Loucy (cell line): ENCODE results near the gene GRID1.

ENCODE experiments used
- H2AFZ ChIP-seq: fragments of 200-600 bp; sonication (generic); 2 replicates; pipeline ENCODE4 v1.6.0; 2016; ENCODE audit warnings: antibody characterized with exemption, mild to moderate bottlenecking, low read length, moderate library complexity
- H3F3A ChIP-seq: fragments of 200-600 bp; 2 replicates; pipeline ENCODE4 v1.6.0; 2016; ENCODE audit warnings: antibody characterized with exemption, low read depth, mild to moderate bottlenecking
- H3K27me3 ChIP-seq: fragments of 200-600 bp; sonication (generic); 2 replicates; pipeline ENCODE4 v1.6.1; 2014; ENCODE audit warnings: low read length, mild to moderate bottlenecking; ENCODE audit not compliant: insufficient read depth, poor library complexity, severe bottlenecking
- H3K36me3 ChIP-seq: fragments of 200-600 bp; sonication (generic); 2 replicates; pipeline ENCODE4 v1.6.1; 2016; ENCODE audit warnings: low read length; ENCODE audit not compliant: insufficient read depth
- H3K4me1 ChIP-seq: fragments of 200-600 bp; sonication (generic); 2 replicates; pipeline ENCODE4 v1.5.1; 2014; ENCODE audit warnings: low read length, mild to moderate bottlenecking; ENCODE audit not compliant: insufficient read depth, poor library complexity, severe bottlenecking
- H3K4me2 ChIP-seq: fragments of 200-600 bp; sonication (generic); 2 replicates; pipeline ENCODE4 v1.6.0; 2014; ENCODE audit warnings: antibody characterized with exemption, low read length, low read depth, mild to moderate bottlenecking; ENCODE audit not compliant: poor library complexity, severe bottlenecking
- H3K4me3 ChIP-seq: fragments of 200-600 bp; sonication (generic); 2 replicates; pipeline ENCODE4 v1.5.1; 2014; ENCODE audit warnings: low read length, mild to moderate bottlenecking, mixed read lengths; ENCODE audit not compliant: poor library complexity, severe bottlenecking
- H3K79me2 ChIP-seq: fragments of 200-600 bp; sonication (generic); 2 replicates; pipeline ENCODE4 v1.6.1; 2014; ENCODE audit warnings: low read length; ENCODE audit not compliant: insufficient read depth
- H3K9ac ChIP-seq: fragments of 200-600 bp; sonication (generic); 2 replicates; pipeline ENCODE4 v1.6.0; 2014; ENCODE audit warnings: mild to moderate bottlenecking, low read depth, low read length, moderate library complexity; ENCODE audit not compliant: poor library complexity, severe bottlenecking
- H3K9me2 ChIP-seq: fragments of 200-600 bp; sonication (generic); replicated peaks from 2 replicates; pipeline ENCODE4 v1.6.1; 2016; ENCODE audit warnings: low read depth, low read length, mixed read lengths
- H3K9me3 ChIP-seq: fragments of 200-600 bp; sonication (generic); 2 replicates; pipeline ENCODE4 v1.6.1; 2014; ENCODE audit warnings: mild to moderate bottlenecking, antibody characterized with exemption, low read length, low read depth; ENCODE audit not compliant: insufficient read depth
- H4K20me1 ChIP-seq: fragments of 200-600 bp; sonication (generic); 2 replicates; pipeline ENCODE4 v1.6.0; 2014; ENCODE audit warnings: antibody characterized with exemption, low read length, mild to moderate bottlenecking; ENCODE audit not compliant: insufficient read depth, poor library complexity, severe bottlenecking
- EZH2phosphoT487 ChIP-seq: fragments of 200-600 bp; IDR thresholded peaks from 2 replicates; pipeline ENCODE4 v1.6.1; 2018; ENCODE audit warnings: antibody characterized with exemption, mild to moderate bottlenecking, moderate library complexity, borderline replicate concordance
- TF ChIP-seq, protein P1 (sequence below): fragments of 200-600 bp; sonication (generic); conservative IDR thresholded peaks from 2 replicates; pipeline ENCODE4 v1.5.1; 2014; ENCODE audit warnings: mild to moderate bottlenecking, antibody characterized with exemption, low read length

Gene GRID1

DNA sequence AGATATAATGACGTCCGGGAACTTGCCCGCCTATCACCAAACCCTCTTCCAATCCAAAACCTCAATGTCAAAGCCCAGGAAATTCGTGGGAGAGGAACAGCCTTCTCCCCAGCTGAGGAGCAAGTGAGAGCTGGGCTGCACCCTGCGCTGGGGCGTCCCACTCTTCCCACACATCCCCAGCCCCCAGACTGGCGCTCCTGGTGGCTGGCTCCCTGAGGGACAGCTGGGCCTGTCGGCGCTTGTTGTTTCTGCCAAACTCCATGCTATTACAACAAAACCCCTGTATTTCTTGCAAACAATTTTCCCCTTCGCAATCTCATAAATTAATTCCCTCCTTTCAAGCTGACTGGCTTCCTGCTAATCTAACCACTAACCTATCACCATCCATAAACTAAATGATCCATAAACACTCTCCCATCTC is 53.0 kb downstream of the GRID1 start:
- no peaks in the 10 kb centered on the region for H3K4me1 ChIP-seq
- H2AFZ ChIP-seq = no peak overlapping the region
- H3K4me3 ChIP-seq = no peak overlapping the region
- no peaks in the 10 kb centered on the region for H4K20me1 ChIP-seq
- no peaks in the 10 kb centered on the region for H3K36me3 ChIP-seq
- H3K79me2 ChIP-seq = no peaks in the 10 kb centered on the region
- no peak overlapping the region for H3K4me2 ChIP-seq
- no peaks in the 10 kb centered on the region; the same call in 1 of the 2 replicates for H3K9me3 ChIP-seq
- H3K9ac ChIP-seq = no peak overlapping the region
- no peaks in the 10 kb centered on the region for H3F3A ChIP-seq
- H3K27me3 ChIP-seq = no peaks in the 10 kb centered on the region
- H3K9me2 ChIP-seq = no peaks in the 10 kb centered on the region
- TF ChIP-seq, protein P1, sequence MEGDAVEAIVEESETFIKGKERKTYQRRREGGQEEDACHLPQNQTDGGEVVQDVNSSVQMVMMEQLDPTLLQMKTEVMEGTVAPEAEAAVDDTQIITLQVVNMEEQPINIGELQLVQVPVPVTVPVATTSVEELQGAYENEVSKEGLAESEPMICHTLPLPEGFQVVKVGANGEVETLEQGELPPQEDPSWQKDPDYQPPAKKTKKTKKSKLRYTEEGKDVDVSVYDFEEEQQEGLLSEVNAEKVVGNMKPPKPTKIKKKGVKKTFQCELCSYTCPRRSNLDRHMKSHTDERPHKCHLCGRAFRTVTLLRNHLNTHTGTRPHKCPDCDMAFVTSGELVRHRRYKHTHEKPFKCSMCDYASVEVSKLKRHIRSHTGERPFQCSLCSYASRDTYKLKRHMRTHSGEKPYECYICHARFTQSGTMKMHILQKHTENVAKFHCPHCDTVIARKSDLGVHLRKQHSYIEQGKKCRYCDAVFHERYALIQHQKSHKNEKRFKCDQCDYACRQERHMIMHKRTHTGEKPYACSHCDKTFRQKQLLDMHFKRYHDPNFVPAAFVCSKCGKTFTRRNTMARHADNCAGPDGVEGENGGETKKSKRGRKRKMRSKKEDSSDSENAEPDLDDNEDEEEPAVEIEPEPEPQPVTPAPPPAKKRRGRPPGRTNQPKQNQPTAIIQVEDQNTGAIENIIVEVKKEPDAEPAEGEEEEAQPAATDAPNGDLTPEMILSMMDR = no peak
- TF ChIP-seq EZH2phosphoT487 = no peak

GRCh38 chr10:86312701-86313270 is 53.8 kb downstream of the GRID1 start:
- no peaks in the 10 kb centered on the region for H3F3A ChIP-seq
- H4K20me1 ChIP-seq = no peaks in the 10 kb centered on the region
- no peak overlapping the region for H3K9ac ChIP-seq
- H3K4me1 ChIP-seq = no peaks in the 10 kb centered on the region
- H3K79me2 ChIP-seq = no peaks in the 10 kb centered on the region
- no peak overlapping the region for H3K4me3 ChIP-seq
- H2AFZ ChIP-seq = no peak overlapping the region
- no peaks in the 10 kb centered on the region for H3K27me3 ChIP-seq
- H3K9me3 ChIP-seq = no peaks in the 10 kb centered on the region; the same call in 1 of the 2 replicates
- H3K4me2 ChIP-seq = no peak overlapping the region
- TF ChIP-seq, protein P1 = no peak
- no peak for TF ChIP-seq EZH2phosphoT487
- H3K36me3 ChIP-seq = no peaks in the 10 kb centered on the region
- no peaks in the 10 kb centered on the region for H3K9me2 ChIP-seq

GRCh38 chr10:86311906-86312305 is 54.7 kb downstream of the GRID1 start:
- Histone ChIP-seq H3K79me2 (no peaks in the 10 kb centered on the region), H3K4me1 (no peaks in the 10 kb centered on the region), H3K27me3 (no peaks in the 10 kb centered on the region), H3K36me3 (no peaks in the 10 kb centered on the region), H3F3A (no peaks in the 10 kb centered on the region), H4K20me1 (no peaks in the 10 kb centered on the region), H3K9me3 (no peaks in the 10 kb centered on the region; the same call in 1 of the 2 replicates), H3K4me3 (no peak overlapping the region), H3K9ac (no peak overlapping the region), H3K9me2 (no peaks in the 10 kb centered on the region), H2AFZ (no peak overlapping the region), H3K4me2 (no peak overlapping the region)
- TF ChIP-seq EZH2phosphoT487 = no peak
- TF ChIP-seq, protein P1 = no peak
